ENCODE results near the gene MLANA.

Gene MLANA

GRCh38 chr9:5950261-5950660 lies 59.6 kb downstream of the MLANA start:
- Histone ChIP-seq H3K9me2 (replicated peaks; ENCODE audit: low read depth, low read length) (no peaks in the 10 kb centered on the region), H3K9ac (ENCODE audit: low read depth, low read length, poor library complexity, severe bottlenecking) (no peak overlapping the region), H3K27me3 (ENCODE audit: insufficient read depth, low read length, poor library complexity, severe bottlenecking) (no peaks in the 10 kb centered on the region), H3K9me3 (ENCODE audit: insufficient read depth, low read depth, low read length) (no peaks in the 10 kb centered on the region), H3K79me2 (ENCODE audit: insufficient read depth, low read length) (no peaks in the 10 kb centered on the region), H3K4me2 (ENCODE audit: low read depth, low read length, poor library complexity, severe bottlenecking) (no peak overlapping the region), H2AFZ (ENCODE audit: low read length) (no peak overlapping the region), H3K4me1 (ENCODE audit: insufficient read depth, low read length, poor library complexity, severe bottlenecking) (peaks cover 11% of the 10 kb centered on the region), H3F3A (ENCODE audit: low read depth) (no peaks in the 10 kb centered on the region), H3K4me3 (ENCODE audit: low read length, poor library complexity, severe bottlenecking) (no peak overlapping the region), H4K20me1 (ENCODE audit: insufficient read depth, low read length, poor library complexity, severe bottlenecking) (peaks cover 23% of the 10 kb centered on the region), H3K36me3 (ENCODE audit: insufficient read depth, low read length) (peaks cover 6% of the 10 kb centered on the region; the same call in 1 of the 2 replicates)
- TF ChIP-seq EZH2phosphoT487 (IDR thresholded peaks at IDR 0.05; ENCODE audit: borderline replicate concordance) (no peak), CTCF (conservative IDR thresholded peaks at IDR 0.05; ENCODE audit: low read length) (no peak)

DNA sequence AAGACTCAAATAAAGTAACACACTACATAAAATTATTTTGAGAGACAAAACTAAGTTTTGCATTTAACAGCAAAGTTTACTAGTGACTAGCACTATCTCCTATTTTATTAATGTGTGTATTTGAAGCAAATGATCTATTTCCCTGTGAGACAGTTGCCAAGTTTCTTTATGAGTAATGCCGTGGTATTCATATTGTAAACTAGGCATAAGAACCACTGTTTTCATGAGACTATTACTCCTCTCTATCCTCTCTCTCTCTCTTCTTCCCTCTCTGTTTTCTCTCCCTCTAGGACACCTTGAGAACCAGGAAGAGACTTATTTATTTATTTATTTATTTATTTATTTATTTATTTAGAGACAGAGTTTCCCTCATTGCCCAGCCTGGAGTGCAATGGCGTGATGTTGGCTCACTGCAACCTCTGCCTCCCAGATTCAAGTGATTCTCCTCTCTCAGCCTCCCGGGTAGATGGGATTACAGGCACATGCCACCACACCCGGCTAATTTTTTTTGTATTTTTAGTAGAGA lies 61.1 kb downstream of the MLANA start:
- Histone ChIP-seq H3K4me2 (ENCODE audit: low read depth, low read length, poor library complexity, severe bottlenecking) (no peak overlapping the region), H3K9me3 (ENCODE audit: insufficient read depth, low read depth, low read length) (no peaks in the 10 kb centered on the region), H3K9me2 (replicated peaks; ENCODE audit: low read depth, low read length) (no peaks in the 10 kb centered on the region), H3K4me1 (ENCODE audit: insufficient read depth, low read length, poor library complexity, severe bottlenecking) (peaks cover 11% of the 10 kb centered on the region), H2AFZ (ENCODE audit: low read length) (no peak overlapping the region), H3K4me3 (ENCODE audit: low read length, poor library complexity, severe bottlenecking) (no peak overlapping the region), H3K9ac (ENCODE audit: low read depth, low read length, poor library complexity, severe bottlenecking) (no peak overlapping the region), H4K20me1 (ENCODE audit: insufficient read depth, low read length, poor library complexity, severe bottlenecking) (peaks cover 23% of the 10 kb centered on the region), H3F3A (ENCODE audit: low read depth) (no peaks in the 10 kb centered on the region), H3K36me3 (ENCODE audit: insufficient read depth, low read length) (peaks cover 9% of the 10 kb centered on the region; the same call in 1 of the 2 replicates), H3K27me3 (ENCODE audit: insufficient read depth, low read length, poor library complexity, severe bottlenecking) (no peaks in the 10 kb centered on the region), H3K79me2 (ENCODE audit: insufficient read depth, low read length) (no peaks in the 10 kb centered on the region)
- TF ChIP-seq CTCF (conservative IDR thresholded peaks at IDR 0.05; ENCODE audit: low read length), result no peak
- TF ChIP-seq EZH2phosphoT487 (IDR thresholded peaks at IDR 0.05; ENCODE audit: borderline replicate concordance), result no peak

DNA sequence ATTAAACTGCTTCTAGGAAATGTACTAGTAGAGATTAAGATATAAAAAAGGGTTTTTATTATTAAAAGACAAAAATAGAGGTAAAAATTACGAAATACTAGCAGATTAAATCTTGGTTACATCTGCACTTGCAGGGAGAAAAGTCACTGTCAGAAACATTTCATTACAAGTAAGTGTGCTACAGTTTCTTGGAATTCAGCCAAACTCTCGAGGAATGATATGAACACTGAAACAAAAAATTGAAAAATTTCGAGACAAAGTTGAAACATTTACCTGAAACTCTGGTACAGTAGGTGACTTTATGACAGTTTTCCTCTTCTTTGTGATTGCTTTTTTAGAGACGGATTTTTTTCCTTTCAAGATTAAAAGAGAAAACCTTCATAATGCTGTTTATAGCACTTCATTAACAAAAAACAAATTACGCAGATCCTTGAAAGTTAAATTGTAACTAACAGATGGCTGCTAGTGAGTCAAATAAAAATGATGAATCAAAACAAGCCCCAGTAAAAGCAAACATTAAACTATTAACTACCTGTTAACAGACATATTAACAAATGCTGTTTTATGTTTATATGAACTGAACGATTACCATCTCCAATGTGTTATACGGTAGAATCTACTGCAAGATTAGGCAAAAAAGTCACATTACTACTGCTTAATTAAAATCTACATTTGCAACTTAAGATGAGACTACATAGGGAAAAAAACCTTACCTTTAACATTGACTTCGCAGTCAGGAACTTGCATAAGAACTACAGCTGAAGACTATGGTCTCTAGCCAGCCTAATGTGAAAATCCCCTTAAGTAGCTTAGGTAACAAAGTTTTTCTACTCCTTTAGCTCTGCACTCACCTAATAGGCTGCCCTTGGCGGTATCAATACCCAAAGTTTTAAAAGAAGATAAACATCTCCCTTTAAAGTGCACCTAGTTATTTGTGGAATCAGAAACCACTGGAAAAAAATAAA lies 63.3 kb downstream of the MLANA start:
- H3K4me3 ChIP-seq (ENCODE audit: low read length, poor library complexity, severe bottlenecking), result no peak overlapping the region
- no peak overlapping the region for H3K4me2 ChIP-seq (ENCODE audit: low read depth, low read length, poor library complexity, severe bottlenecking)
- peaks cover 9% of the 10 kb centered on the region; the same call in 1 of the 2 replicates for H3K36me3 ChIP-seq (ENCODE audit: insufficient read depth, low read length)
- H3K9me2 ChIP-seq (replicated peaks; ENCODE audit: low read depth, low read length), result no peaks in the 10 kb centered on the region
- peaks cover 11% of the 10 kb centered on the region for H4K20me1 ChIP-seq (ENCODE audit: insufficient read depth, low read length, poor library complexity, severe bottlenecking)
- H2AFZ ChIP-seq (ENCODE audit: low read length), result no peak overlapping the region
- no peaks in the 10 kb centered on the region for H3F3A ChIP-seq (ENCODE audit: low read depth)
- no peaks in the 10 kb centered on the region for H3K9me3 ChIP-seq (ENCODE audit: insufficient read depth, low read depth, low read length)
- no peaks in the 10 kb centered on the region for H3K4me1 ChIP-seq (ENCODE audit: insufficient read depth, low read length, poor library complexity, severe bottlenecking)
- H3K9ac ChIP-seq (ENCODE audit: low read depth, low read length, poor library complexity, severe bottlenecking), result no peak overlapping the region
- 0 out of 2 replicates have a peak, but pooled peaks cover 6% of the 10 kb centered on the region for H3K79me2 ChIP-seq (ENCODE audit: insufficient read depth, low read length)
- no peaks in the 10 kb centered on the region for H3K27me3 ChIP-seq (ENCODE audit: insufficient read depth, low read length, poor library complexity, severe bottlenecking)
- no peak for TF ChIP-seq EZH2phosphoT487 (IDR thresholded peaks at IDR 0.05; ENCODE audit: borderline replicate concordance)
- no peak for TF ChIP-seq CTCF (conservative IDR thresholded peaks at IDR 0.05; ENCODE audit: low read length)
